ENCODE measurements around the gene ZNF211.
A peak's percentile ranks its signal among the peaks of the same experiment; 100 is the strongest.

GRCh38 chr19:57599761-57600383, 33.1 kb upstream of the ZNF211 start, which contains the start of gene ZNF530:
- TF ChIP-seq POLR2A (IDR thresholded peaks at IDR 0.05; ENCODE audit: low read length) = peak; percentile 52
- no peak for TF ChIP-seq GATA1 (IDR thresholded peaks at IDR 0.05; ENCODE audit: low read depth, low read length)
